ENCODE data around the gene LDB3. TPM values are rescaled to one million over a fixed set of nuclear protein-coding genes. Genes with fewer than 3 reads are reported as not detected.

The LDB3 gene
- polyA plus RNA-seq, 1 donor (not counting 4 experiments of a cell fraction or from before 2014, with no cell fraction given) = 0.01 TPM

GRCh38 chr10:86715156-86715795 is 47.0 kb downstream of the LDB3 start:
- DNase-seq (ENCODE audit: low read depth, low spot score) (no peak), FAIRE-seq (no peak)
- H2AFZ ChIP-seq (ENCODE audit: control insufficient read depth, low read length) = no peak overlapping the region
- no peak for TF ChIP-seq EZH2 (IDR thresholded peaks at IDR 0.05; ENCODE audit: low read length)
- no peak for TF ChIP-seq CTCF (optimal IDR thresholded peaks at IDR 0.05 in 1 of 3, IDR thresholded peaks at IDR 0.05 in 1 of 3, conservative IDR thresholded peaks at IDR 0.05 in 1 of 3; ENCODE audit: extremely low read depth in 1 of 3, insufficient read depth in 2 of 3, low read length in 3 of 3)
- H3K27me3 ChIP-seq (ENCODE audit: control insufficient read depth, extremely low read depth, insufficient read depth, low read length) = no peaks in the 10 kb centered on the region
- no peak overlapping the region for H3K9ac ChIP-seq (ENCODE audit: control insufficient read depth, extremely low read depth, insufficient read depth, low read length)
- no peaks in the 10 kb centered on the region for H3K9me3 ChIP-seq (ENCODE audit: control insufficient read depth, low read depth, low read length)
- H3K4me2 ChIP-seq (ENCODE audit: control insufficient read depth, extremely low read depth, insufficient read depth, low read depth, low read length) = no peak overlapping the region
- H3K9me1 ChIP-seq (ENCODE audit: control insufficient read depth, extremely low read depth, insufficient read depth, low read length) = no peaks in the 10 kb centered on the region
- no peaks in the 10 kb centered on the region for H3K36me3 ChIP-seq (ENCODE audit: control insufficient read depth in 2 of 2, extremely low read depth in 1 of 2, insufficient read depth in 2 of 2, low read length in 2 of 2)
- H4K20me1 ChIP-seq (ENCODE audit: control insufficient read depth, extremely low read depth, insufficient read depth, low read length) = no peaks in the 10 kb centered on the region
- H3K4me3 ChIP-seq (ENCODE audit: control insufficient read depth in 2 of 3, extremely low read depth in 1 of 3, insufficient read depth in 2 of 3, low read depth in 1 of 3, low read length in 3 of 3) = no peak overlapping the region
- H3K27ac ChIP-seq (ENCODE audit: control insufficient read depth, insufficient read depth, low read length) = no peak overlapping the region
- H3K79me2 ChIP-seq (ENCODE audit: control insufficient read depth, insufficient read depth, low read length) = no peaks in the 10 kb centered on the region
- H3K4me1 ChIP-seq (ENCODE audit: control insufficient read depth, extremely low read depth, insufficient read depth, low read length) = peaks cover 13% of the 10 kb centered on the region
- dilution Hi-C loops (cut with MboI; ENCODE audit: extremely low pct_ligation_motif_present, low sequenced_read_pairs) = no loop called here

GRCh38 chr10:86715836-86716235 is 47.5 kb downstream of the LDB3 start:
- H3K9me1 ChIP-seq (ENCODE audit: control insufficient read depth, extremely low read depth, insufficient read depth, low read length) = no peaks in the 10 kb centered on the region
- peaks cover 9% of the 10 kb centered on the region for H3K4me1 ChIP-seq (ENCODE audit: control insufficient read depth, extremely low read depth, insufficient read depth, low read length)
- H3K9ac ChIP-seq (ENCODE audit: control insufficient read depth, extremely low read depth, insufficient read depth, low read length) = no peak overlapping the region
- TF ChIP-seq EZH2 (IDR thresholded peaks at IDR 0.05; ENCODE audit: low read length) (no peak), CTCF (optimal IDR thresholded peaks at IDR 0.05 in 1 of 3, IDR thresholded peaks at IDR 0.05 in 1 of 3, conservative IDR thresholded peaks at IDR 0.05 in 1 of 3; ENCODE audit: extremely low read depth in 1 of 3, insufficient read depth in 2 of 3, low read length in 3 of 3) (no peak)
- dilution Hi-C loops (cut with MboI; ENCODE audit: extremely low pct_ligation_motif_present, low sequenced_read_pairs) = no loop called here
- no peak overlapping the region for H3K4me3 ChIP-seq (ENCODE audit: control insufficient read depth in 2 of 3, extremely low read depth in 1 of 3, insufficient read depth in 2 of 3, low read depth in 1 of 3, low read length in 3 of 3)
- no peak for FAIRE-seq
- no peak for DNase-seq (ENCODE audit: low read depth, low spot score)
- no peaks in the 10 kb centered on the region for H3K27me3 ChIP-seq (ENCODE audit: control insufficient read depth, extremely low read depth, insufficient read depth, low read length)
- no peak overlapping the region for H3K27ac ChIP-seq (ENCODE audit: control insufficient read depth, insufficient read depth, low read length)
- H3K36me3 ChIP-seq (ENCODE audit: control insufficient read depth in 2 of 2, extremely low read depth in 1 of 2, insufficient read depth in 2 of 2, low read length in 2 of 2) = no peaks in the 10 kb centered on the region
- no peak overlapping the region for H3K4me2 ChIP-seq (ENCODE audit: control insufficient read depth, extremely low read depth, insufficient read depth, low read depth, low read length)
- H3K79me2 ChIP-seq (ENCODE audit: control insufficient read depth, insufficient read depth, low read length) = no peaks in the 10 kb centered on the region
- no peak overlapping the region for H2AFZ ChIP-seq (ENCODE audit: control insufficient read depth, low read length)
- no peaks in the 10 kb centered on the region for H4K20me1 ChIP-seq (ENCODE audit: control insufficient read depth, extremely low read depth, insufficient read depth, low read length)
- no peaks in the 10 kb centered on the region for H3K9me3 ChIP-seq (ENCODE audit: control insufficient read depth, low read depth, low read length)

All from keratinocyte (primary cell).